ENCODE measurements around the gene TMTC4. TPM values are rescaled to one million over a fixed set of nuclear protein-coding genes. Genes with fewer than 3 reads are reported as not detected.
A peak's percentile ranks its signal among the peaks of the same experiment; 100 is the strongest.
"Not testable (repeated sequence)": the region's sequence is repeated elsewhere in the genome, so short reads cannot be mapped to it uniquely, and the experiment has no call there.

Gene TMTC4
- total RNA-seq (2014; rRNA removed; shearing (Covaris generic)): 50.1 and 62.1 TPM in 2 replicates

GRCh38 chr13:100674572-100674871 is at the start of gene TMTC4:
TSS of gene TMTC4 (minus strand) at chr13:100674795. CDS start at chr13:100670362, 4,433 bp downstream.
- peaks cover 6% of the 10 kb centered on the region for H3K27me3 ChIP-seq (ENCODE audit: control insufficient read depth, insufficient read depth, low read length)
- peak within 1 kb of the TSS; percentile 76 for H3K4me3 ChIP-seq (ENCODE audit: insufficient read depth, low read depth, low read length)
- peaks cover 7% of the 10 kb centered on the region for H3K36me3 ChIP-seq (replicated peaks; ENCODE audit: control insufficient read depth, insufficient read depth, low read length)
- DNase-seq: no peak

GRCh38 chr13:100722517-100722916 is 47.9 kb upstream of the TMTC4 start:
- H3K36me3 ChIP-seq (replicated peaks; ENCODE audit: control insufficient read depth, insufficient read depth, low read length): no peaks in the 10 kb centered on the region
- H3K27me3 ChIP-seq (ENCODE audit: control insufficient read depth, insufficient read depth, low read length): no peaks in the 10 kb centered on the region
- DNase-seq: peak; percentile 39
- H3K4me3 ChIP-seq (ENCODE audit: insufficient read depth, low read depth, low read length): no peak overlapping the region

DNA sequence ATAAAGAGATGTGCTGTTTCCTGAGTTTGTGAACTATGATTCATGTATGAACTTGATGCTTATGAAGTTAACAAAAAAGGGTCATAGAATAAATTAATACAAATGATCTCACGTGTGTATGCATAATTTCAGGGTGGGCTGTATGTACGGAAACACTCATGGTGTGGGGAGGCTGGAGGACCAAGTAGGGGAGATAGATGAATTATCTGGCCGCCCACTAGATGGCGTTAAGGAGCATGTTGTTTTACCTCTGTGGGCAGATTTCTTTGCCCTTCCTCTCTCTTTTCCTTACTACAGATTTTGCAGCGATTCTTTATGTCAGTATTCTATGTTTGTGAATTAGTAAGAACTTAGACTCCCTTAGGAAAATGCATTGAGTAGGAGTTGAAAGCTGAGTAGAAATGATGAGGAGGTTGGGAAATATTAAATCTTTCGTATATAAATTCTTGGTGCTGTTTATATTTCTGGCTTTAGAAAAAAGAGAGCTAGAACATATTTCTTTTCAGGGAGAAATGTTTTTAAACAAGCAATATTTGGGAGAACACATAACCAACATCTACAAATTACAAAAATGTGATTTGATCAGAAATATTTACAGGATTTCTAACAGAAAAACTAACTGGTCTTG is 47.4 kb upstream of the TMTC4 start:
- DNase-seq: peak; percentile 72
- H3K36me3 ChIP-seq (replicated peaks; ENCODE audit: control insufficient read depth, insufficient read depth, low read length): no peaks in the 10 kb centered on the region
- no peaks in the 10 kb centered on the region for H3K27me3 ChIP-seq (ENCODE audit: control insufficient read depth, insufficient read depth, low read length)

GRCh38 chr13:100715604-100716003 is 41.0 kb upstream of the TMTC4 start:
- Histone ChIP-seq H3K36me3 (replicated peaks; ENCODE audit: control insufficient read depth, insufficient read depth, low read length) (no peaks in the 10 kb centered on the region), H3K27me3 (ENCODE audit: control insufficient read depth, insufficient read depth, low read length) (no peaks in the 10 kb centered on the region), H3K4me3 (ENCODE audit: insufficient read depth, low read depth, low read length) (no peak overlapping the region)
- DNase-seq: no peak

More for the DNA sequence above, 47.4 kb upstream of the TMTC4 start:
- no peak overlapping the region for H3K4me3 ChIP-seq (ENCODE audit: insufficient read depth, low read depth, low read length)

DNA sequence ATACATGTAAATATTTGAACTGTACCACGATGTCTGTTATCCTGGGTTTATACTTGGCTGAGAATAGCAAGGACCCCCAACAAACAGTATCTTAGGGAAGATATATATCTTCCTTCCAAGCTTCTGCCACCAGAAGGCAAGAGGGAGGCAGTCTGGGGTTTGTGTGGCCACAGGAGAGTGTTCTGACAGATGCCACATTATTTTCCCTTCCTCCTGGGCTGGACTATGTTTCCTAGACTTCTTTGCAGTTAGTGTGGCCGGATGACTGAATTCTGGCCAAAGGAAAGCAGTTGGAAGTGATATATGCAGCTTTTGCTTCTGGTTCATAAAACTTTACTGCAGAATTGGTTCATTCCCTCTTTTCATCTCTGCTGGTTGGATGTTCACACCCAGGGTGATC is 39.9 kb upstream of the TMTC4 start:
- Histone ChIP-seq H3K4me3 (ENCODE audit: insufficient read depth, low read depth, low read length) (no peak overlapping the region), H3K36me3 (replicated peaks; ENCODE audit: control insufficient read depth, insufficient read depth, low read length) (no peaks in the 10 kb centered on the region), H3K27me3 (ENCODE audit: control insufficient read depth, insufficient read depth, low read length) (no peaks in the 10 kb centered on the region)
- DNase-seq: no peak

DNA sequence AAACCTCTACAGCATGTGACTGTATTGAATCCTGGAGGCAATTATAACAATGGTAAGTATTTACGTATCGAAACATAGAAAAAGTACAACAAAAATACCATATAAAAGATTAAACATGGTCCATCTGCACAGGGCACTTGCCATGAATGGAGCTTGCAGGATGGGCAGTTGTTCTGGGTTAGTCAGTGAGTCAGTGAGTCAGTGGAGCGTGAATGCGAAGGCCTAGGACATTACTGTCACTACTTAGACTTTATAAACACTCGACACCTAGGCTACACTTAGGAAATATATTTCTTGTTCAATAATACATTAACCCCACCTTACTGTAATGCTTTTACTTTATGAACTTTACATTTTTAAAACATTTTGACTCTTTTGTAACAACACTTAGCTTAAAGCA is 35.6 kb upstream of the TMTC4 start:
- H3K4me3 ChIP-seq (ENCODE audit: insufficient read depth, low read depth, low read length): no peak overlapping the region
- no peak for DNase-seq
- H3K27me3 ChIP-seq (ENCODE audit: control insufficient read depth, insufficient read depth, low read length): no peaks in the 10 kb centered on the region
- no peaks in the 10 kb centered on the region for H3K36me3 ChIP-seq (replicated peaks; ENCODE audit: control insufficient read depth, insufficient read depth, low read length)

GRCh38 chr13:100707818-100708740 is 33.5 kb upstream of the TMTC4 start:
- H3K4me3 ChIP-seq (ENCODE audit: insufficient read depth, low read depth, low read length): no peak overlapping the region
- DNase-seq: no peak
- no peaks in the 10 kb centered on the region for H3K27me3 ChIP-seq (ENCODE audit: control insufficient read depth, insufficient read depth, low read length)
- H3K36me3 ChIP-seq (replicated peaks; ENCODE audit: control insufficient read depth, insufficient read depth, low read length): no peaks in the 10 kb centered on the region

DNA sequence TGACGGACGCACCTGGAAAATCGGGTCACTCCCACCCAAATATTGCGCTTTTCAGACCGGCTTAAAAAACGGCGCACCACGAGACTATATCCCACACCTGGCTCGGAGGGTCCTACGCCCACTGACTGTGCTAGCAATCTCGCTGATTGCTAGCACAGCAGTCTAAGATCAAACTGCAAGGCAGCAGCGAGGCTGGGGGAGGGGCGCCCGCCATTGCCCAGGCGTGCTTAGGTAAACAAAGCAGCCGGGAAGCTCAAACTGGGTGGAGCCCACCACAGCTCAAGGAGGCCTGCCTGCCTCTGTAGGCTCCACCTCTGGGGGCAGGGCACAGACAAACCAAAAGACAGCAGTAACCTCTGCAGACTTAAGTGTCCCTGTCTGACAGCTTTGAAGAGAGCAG is 23.7 kb upstream of the TMTC4 start:
- not testable (repeated sequence) for H3K4me3 ChIP-seq (ENCODE audit: insufficient read depth, low read depth, low read length); DNase-seq

DNA sequence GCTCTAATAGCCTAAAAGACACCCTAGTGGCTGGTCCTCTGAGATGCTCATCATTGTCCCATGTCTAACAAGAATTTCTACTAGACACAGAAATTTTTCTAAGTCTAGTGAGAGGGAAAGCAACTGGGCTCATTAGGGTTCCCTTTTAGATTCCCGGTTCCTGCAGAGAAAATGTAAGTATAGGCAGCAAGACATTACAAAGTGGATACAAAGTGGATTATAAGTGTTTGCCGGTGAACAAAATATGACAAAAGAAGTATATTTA is 20.8 kb upstream of the TMTC4 start:
- DNase-seq: no peak
- Histone ChIP-seq H3K36me3 (replicated peaks; ENCODE audit: control insufficient read depth, insufficient read depth, low read length) (no peaks in the 10 kb centered on the region), H3K27me3 (ENCODE audit: control insufficient read depth, insufficient read depth, low read length) (no peaks in the 10 kb centered on the region), H3K4me3 (ENCODE audit: insufficient read depth, low read depth, low read length) (no peak overlapping the region)

More for the DNA sequence above, 23.7 kb upstream of the TMTC4 start:
- H3K36me3 ChIP-seq (replicated peaks; ENCODE audit: control insufficient read depth, insufficient read depth, low read length); H3K27me3 ChIP-seq (ENCODE audit: control insufficient read depth, insufficient read depth, low read length): not testable (repeated sequence)

DNA sequence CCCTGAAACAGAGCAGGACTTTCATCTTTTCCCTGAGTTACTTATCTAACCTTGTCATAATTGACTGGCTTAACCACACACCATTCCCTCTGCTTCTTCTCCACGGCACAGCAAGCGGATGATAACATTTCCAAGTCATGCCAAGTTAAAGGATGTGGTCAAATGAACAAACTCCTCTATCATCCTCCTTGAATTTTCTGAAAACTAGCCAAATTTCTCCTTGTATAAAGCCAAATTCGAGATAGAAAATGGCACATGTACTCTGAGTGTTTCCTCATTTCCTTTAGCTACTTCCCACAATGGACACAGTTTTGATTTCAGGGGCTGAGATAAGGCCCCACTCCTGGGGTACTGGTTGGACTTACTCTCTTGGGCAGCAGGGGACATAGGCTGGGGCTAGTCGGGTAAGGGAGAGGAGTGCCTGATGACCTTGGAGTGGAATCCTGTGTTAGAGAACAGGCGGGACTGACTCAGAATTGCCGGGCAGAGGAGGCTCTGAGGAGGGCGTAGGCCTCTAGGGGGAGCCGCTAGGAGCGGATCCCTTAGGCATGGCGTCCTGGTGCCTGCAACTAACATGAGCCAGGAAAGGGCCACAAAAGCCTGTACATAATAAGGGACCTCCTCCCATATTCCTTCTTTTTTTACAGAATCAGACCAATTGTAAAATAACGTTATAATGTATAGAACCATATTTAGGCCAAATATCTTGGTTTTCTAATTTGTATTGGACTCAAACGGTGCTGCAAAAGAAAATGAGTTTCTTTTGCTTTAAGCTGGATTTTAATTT is 20.3 kb upstream of the TMTC4 start:
- DNase-seq: peak; percentile 85
- Histone ChIP-seq H3K36me3 (replicated peaks; ENCODE audit: control insufficient read depth, insufficient read depth, low read length) (no peaks in the 10 kb centered on the region), H3K27me3 (ENCODE audit: control insufficient read depth, insufficient read depth, low read length) (no peaks in the 10 kb centered on the region), H3K4me3 (ENCODE audit: insufficient read depth, low read depth, low read length) (no peak overlapping the region)

DNA sequence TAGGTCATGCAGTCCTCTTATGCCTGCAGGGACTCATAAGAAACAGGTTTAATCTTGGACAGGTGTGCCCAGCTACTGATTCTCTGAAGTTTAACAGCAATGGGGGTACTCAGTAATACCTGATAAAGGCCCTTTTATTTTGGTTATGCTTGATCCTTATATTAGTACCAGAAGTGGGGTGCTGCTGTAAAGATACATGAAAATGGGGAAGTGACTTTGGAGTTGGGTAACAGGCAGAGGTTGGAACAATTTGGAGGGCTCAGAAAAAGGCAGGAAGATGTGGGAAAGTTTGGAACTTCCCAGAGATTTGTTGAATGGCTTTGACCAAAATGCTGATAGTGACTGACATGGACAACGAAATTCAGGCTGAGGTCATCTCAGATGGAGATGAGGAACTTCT is 14.6 kb upstream of the TMTC4 start:
- Histone ChIP-seq H3K36me3 (replicated peaks; ENCODE audit: control insufficient read depth, insufficient read depth, low read length) (no peaks in the 10 kb centered on the region), H3K27me3 (ENCODE audit: control insufficient read depth, insufficient read depth, low read length) (no peaks in the 10 kb centered on the region), H3K4me3 (ENCODE audit: insufficient read depth, low read depth, low read length) (no peak overlapping the region)
- no peak for DNase-seq

DNA sequence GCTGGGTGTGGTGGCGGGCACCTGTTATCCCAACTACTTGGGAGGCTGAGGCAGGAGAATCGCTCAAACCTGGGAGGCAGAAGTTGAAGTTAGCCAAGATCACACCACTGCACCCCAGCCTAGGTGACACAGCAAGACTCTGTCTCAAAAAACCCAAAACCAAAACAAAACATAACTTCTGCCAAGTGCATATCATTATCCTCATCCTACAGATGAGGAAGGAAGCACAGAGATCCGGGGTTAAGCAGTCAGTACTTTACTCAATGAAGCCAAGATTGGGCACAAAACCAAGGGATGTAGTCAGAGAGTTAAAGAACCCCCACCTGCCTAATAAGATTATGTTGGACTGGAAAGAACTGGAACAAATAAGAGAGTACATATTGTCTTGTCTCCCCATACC is 5.5 kb upstream of the TMTC4 start:
- no peak overlapping the region for H3K4me3 ChIP-seq (ENCODE audit: insufficient read depth, low read depth, low read length)
- H3K27me3 ChIP-seq (ENCODE audit: control insufficient read depth, insufficient read depth, low read length): peaks cover 6% of the 10 kb centered on the region
- DNase-seq: no peak
- H3K36me3 ChIP-seq (replicated peaks; ENCODE audit: control insufficient read depth, insufficient read depth, low read length): no peaks in the 10 kb centered on the region

GRCh38 chr13:100677128-100677527 is 2.5 kb upstream of the TMTC4 start:
- H3K36me3 ChIP-seq (replicated peaks; ENCODE audit: control insufficient read depth, insufficient read depth, low read length); DNase-seq: not testable (repeated sequence)

GRCh38 chr13:100675661-100676129 is 1.1 kb upstream of the TMTC4 start:
- no peak for DNase-seq
- peak overlapping the region; percentile 76 for H3K4me3 ChIP-seq (ENCODE audit: insufficient read depth, low read depth, low read length)
- H3K27me3 ChIP-seq (ENCODE audit: control insufficient read depth, insufficient read depth, low read length): peaks cover 6% of the 10 kb centered on the region

More at GRCh38 chr13:100677128-100677527, 2.5 kb upstream of the TMTC4 start:
- H3K4me3 ChIP-seq (ENCODE audit: insufficient read depth, low read depth, low read length); H3K27me3 ChIP-seq (ENCODE audit: control insufficient read depth, insufficient read depth, low read length): not testable (repeated sequence)

More at GRCh38 chr13:100675661-100676129, 1.1 kb upstream of the TMTC4 start:
- H3K36me3 ChIP-seq (replicated peaks; ENCODE audit: control insufficient read depth, insufficient read depth, low read length): no peaks in the 10 kb centered on the region
